GM21619 (cell line): ENCODE data around the gene PHACTR2.

ENCODE experiments used
- ATAC-seq: cut with Tn5 transposase; IDR thresholded peaks from one replicate; pipeline ENCODE4 v1.9.1; 2021; ENCODE audit not compliant: unreplicated experiment

Gene PHACTR2

GRCh38 chr6:143803769-143804568 is 126.2 kb downstream of the PHACTR2 start:
- ATAC-seq, result no peak

GRCh38 chr6:143804835-143805239 is 127.1 kb downstream of the PHACTR2 start:
- ATAC-seq, result no peak

GRCh38 chr6:143806282-143807102 is 128.7 kb downstream of the PHACTR2 start:
- no peak for ATAC-seq

- ATAC-seq, result no peak
Observed at GRCh38 chr6:143807103-143807772, 129.5 kb downstream of the PHACTR2 start.

GRCh38 chr6:143810745-143811144 is 133.0 kb downstream of the PHACTR2 start:
- ATAC-seq, result no peak

DNA sequence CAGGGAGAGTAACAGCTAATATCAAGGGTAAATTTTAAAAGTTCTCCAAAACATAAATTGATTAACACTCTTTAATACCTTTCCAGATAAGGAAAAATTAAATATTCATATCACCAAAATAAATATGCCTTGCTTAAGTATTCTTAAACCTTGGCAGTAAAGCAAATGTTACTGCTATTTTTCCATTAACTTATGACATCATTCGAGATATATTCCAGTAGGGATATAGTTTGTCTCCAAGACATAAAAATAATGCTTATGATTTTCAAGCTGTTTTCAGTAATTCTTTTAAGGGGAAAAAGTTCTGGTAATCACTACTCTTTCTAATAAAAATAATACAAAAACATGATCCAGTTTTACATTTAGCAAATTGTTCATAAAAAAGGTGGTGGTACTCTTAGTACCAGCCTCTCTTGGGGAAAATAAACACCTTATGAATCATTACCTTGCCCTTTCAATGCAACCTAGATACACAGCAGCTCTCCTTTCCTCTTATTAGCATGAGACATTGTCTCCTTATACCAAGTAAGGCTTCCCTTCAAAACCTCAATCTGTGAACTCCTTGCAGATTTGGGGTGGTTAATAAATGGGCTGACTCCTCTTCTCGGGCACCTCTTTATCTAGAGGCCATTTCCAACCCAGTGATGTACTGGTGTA is 133.9 kb downstream of the PHACTR2 start:
- no peak for ATAC-seq

- ATAC-seq, result no peak
Observed at GRCh38 chr6:143817621-143818020, 139.9 kb downstream of the PHACTR2 start.

DNA sequence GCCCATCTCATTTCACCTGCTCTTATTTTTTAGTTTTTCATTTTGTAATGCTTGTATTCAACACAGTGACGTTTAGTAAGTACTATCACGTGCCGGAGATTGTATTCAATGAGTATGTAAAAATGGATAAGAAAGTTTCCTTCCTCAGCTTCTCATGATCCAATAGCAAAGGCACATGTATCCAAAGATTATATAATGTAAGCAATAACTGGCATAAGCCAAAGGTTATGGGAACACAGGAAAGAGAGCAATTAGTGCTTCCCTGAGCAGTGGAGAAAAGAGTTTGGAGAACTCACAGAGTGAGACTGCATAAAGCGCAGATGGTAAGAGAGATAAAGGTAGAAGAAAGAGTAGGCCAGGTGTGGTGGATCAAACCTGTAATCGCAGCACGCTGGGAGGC is 143.6 kb downstream of the PHACTR2 start:
- ATAC-seq, result no peak

DNA sequence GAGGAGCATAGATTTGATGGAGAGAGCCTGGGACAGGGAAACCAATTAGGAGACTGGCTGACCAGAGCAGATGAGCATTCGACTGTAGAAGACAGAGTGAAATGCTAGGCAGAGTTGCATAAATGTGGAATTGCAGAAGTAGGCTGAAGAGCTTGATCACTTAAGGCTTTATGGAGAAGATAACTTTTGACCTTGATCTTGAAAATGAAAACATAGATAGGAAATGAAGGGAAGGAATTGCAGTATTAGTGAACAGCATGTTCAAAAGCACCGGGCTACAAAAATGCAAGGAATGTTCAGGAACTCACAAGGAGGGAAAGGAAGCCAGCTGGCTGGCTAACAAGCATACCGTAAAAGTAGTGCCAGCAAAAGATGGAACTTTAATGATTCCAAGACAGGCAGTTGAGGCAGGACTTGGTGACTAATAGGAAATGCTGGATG is 144.8 kb downstream of the PHACTR2 start:
- no peak for ATAC-seq

- no peak for ATAC-seq
Observed at GRCh38 chr6:143823548-143823947, 145.8 kb downstream of the PHACTR2 start.

DNA sequence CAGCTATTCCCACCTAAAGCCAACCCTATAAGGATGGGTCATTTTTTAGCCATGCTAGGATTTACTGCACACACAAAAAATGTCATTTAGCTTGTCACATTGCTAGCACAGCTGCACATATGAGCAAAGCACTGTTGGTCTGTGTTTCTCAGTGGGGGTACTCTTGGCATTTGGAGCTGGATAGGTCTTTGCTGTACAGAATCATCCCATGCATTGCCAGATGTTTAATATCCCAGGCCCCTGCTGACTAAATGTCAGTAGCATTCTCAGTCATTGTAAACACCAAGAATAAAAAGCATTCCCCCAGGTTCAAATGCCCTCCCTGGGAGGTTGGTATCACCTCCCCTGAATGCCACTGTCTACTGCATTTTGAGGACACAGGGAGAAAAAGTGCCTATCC is 150.8 kb downstream of the PHACTR2 start:
- no peak for ATAC-seq

GRCh38 chr6:143836150-143836549 is 158.4 kb downstream of the PHACTR2 start:
- no peak for ATAC-seq

- ATAC-seq, result no peak
Observed at GRCh38 chr6:143838395-143838794, 160.6 kb downstream of the PHACTR2 start.

- ATAC-seq, result no peak
Observed at GRCh38 chr6:143839196-143839595, 161.4 kb downstream of the PHACTR2 start.

GRCh38 chr6:143840595-143841265 is 163.0 kb downstream of the PHACTR2 start:
- no peak for ATAC-seq

DNA sequence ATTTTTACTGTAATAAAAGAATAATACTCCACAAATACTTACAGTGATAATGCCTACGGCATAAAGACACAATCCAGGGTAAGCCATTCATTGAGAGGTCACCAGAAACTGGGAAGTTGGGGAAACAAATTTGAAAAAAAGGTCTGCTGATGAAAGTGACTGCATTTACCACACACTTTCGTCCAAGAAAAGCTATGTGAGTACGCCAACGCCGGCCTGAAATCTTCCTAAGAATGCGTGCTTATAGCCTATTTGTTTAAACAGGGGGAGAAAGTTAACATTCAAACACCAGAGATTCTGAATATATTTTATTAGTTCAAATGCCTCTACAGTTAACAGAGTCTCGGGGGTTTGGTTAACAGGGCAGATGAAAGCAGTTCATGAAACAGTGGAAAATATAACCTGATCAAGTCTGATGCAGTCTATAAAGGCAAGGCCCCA is 164.7 kb downstream of the PHACTR2 start:
- ATAC-seq, result no peak

DNA sequence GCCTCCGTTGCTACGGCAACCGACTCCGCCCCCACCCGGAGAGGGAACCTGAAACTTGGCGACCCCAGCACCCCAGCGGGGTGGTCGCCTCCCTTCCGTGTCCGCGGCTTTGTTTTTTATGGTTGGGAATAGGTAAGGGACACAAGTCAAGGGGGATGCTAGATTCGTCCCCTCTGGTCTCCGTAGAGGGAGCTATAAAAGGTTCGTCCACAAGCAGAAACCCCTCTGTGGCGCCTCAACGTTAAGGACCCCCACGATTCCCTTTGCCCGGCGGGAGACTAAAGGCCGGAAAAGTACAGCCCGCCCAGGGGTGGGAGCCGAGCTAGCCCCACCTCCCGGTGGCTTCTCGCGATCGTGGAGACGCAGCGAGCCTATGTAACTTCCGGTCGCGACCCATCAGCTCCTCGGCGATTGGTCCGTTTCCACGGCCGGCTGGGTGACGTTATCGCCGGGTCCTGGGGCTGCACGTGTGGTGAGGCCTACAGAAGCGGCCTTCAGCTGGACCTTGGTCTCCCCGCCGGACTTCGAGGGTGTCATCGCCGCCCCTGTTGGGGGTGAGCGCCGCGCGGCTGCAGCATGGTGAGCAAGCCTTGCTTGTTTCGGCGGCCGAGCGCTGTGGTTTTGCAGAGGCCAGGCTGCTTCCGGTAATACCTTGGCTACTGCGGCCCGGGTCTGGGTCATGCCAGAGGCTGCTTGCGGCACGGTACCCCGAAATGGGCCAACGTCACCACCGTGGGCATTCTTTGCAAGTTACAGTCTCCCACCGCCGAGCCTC is 165.3 kb downstream of the PHACTR2 start, which contains the start of gene LTV1:
LTV1 (plus strand) TSS at position 437 of the 775 bp plus-strand sequence; CDS start at position 577, 140 bp downstream.
- peak; percentile 100 for ATAC-seq

DNA sequence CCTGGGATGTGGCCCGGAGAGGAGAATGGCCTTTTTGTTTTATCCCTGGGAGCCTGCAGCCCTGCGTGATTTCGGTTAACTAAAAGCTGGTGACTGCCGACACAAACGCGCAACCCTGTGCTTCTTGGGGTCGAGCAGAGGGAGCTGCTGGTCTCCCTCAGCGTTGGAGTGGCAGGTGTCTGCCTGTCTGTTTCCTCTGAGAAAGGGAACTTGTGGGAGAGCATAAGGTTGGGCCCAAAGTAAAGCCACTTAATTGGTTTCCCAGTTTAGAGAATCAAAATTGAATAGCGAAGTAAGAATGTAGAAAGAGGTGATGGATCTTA is 165.9 kb downstream of the PHACTR2 start:
- ATAC-seq, result no peak

GRCh38 chr6:143844006-143844405 is 166.2 kb downstream of the PHACTR2 start:
- ATAC-seq, result no peak

DNA sequence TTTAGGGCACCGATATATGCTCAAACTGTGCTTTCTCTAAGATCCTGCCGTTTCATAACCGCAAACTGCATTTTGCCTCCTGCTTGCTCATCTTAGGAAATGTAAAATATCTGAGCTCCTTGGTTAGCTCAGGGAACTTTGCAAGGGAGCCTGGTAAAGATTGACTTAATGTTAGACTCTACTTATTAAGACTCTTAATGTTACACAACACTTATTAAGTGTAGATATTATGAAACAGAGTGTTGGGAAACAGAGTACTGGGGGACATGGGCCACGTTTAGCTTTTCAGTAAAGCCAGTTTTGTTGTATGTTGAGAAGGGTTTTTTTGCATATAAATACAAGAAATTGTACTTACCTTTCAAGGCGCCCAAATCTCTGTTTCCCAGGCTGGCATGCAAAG is 167.3 kb downstream of the PHACTR2 start:
- ATAC-seq, result no peak
